Amniotic stem cell (primary cell): ENCODE data around the gene TMEM233.

ENCODE experiments used
- DNase-seq: peaks from one replicate; lab custom pipeline; 2025; lab: John Stamatoyannopoulos, UW

TMEM233 gene

GRCh38 chr12:119681728-119682638 is 88.4 kb downstream of the TMEM233 start:
- no peak for DNase-seq

- DNase-seq, result no peak
Observed at GRCh38 chr12:119682639-119683252, 89.2 kb downstream of the TMEM233 start.

DNA sequence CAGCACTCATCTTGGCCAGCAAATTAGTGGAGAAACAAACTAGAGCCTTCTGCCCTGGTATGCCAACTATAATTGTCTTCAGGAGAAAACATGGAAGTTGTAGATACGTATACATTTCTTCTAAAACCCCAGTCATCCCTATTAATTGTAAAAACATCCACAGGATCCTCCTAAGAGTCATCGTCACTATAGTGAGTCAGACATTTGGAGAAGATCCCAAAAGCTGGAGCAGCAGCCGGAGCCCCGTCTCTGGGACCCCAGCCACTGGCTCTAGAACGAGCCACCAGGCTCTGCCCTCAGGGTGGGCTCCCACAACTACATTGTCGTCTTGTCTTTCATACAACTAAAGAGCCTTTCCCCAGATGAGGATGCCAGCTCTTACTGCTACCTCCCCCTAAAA is 89.8 kb downstream of the TMEM233 start:
- no peak for DNase-seq

DNA sequence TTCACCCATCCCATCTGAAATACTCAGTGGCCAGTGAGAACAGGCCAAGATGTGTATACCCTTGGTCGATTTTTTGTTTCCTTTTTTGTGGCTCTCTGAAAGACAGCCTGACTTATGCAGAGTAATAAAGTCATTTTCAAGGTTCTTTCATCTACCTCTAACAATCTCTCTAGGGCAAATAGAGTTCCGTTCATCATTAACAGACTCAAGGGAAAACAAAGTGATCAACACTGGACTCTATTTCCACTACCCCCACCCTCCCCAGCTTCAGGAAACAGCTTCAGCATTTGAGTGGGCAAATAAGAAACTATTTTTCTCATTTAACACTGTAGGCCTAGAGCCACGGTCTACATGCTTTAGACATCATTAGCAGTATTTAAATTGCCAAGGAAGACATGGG is 90.2 kb downstream of the TMEM233 start:
- no peak for DNase-seq

DNA sequence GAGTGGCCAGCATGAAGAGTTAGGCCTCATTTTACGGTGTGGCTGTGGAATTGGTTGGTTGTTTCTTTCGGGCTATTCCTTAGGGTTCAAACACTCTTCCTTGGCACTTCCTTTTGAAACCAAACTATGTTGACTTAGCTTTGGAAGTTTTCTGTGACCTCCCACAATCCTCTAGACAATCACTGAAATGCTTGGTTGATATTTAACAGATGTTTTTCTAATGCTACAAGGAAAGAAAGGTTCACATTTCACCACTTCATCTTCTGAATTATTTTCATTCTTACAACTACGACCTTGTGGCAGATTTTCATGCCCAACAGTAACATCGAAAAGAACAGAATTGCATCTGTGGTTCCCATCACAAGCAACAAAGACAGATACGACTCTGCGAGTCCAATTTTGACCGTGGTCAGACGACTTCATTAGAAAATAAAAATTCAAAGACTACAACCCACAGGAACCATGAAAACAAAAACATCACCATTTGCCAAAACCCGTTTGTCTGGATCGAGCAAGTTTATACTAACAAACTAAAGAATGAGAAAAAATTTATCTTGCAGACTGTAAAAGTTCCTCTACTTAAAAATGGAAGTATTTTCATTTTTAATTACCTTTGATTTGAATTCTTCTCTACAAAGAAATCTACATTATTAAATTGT is 91.3 kb downstream of the TMEM233 start:
- DNase-seq, result no peak

GRCh38 chr12:119685375-119685774 is 91.8 kb downstream of the TMEM233 start:
- no peak for DNase-seq

DNA sequence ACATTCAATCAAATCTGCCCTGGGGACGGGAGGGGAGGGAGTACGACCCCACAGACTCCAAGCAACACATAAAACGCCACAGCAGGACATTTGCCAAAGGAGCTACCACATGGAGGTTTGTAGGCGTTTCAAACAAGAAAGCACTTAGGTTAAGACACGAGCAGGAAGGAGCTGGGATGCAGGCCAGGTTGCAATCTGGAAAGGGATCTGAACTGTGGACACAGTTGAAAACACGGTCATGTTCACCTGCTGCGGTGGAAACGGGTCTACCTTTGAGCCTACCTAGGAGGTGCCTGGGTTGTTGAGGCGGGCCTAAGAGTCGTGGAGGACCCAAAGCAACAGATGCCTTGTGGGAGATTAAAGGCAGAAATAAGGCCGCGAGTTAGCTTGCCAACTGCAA is 92.8 kb downstream of the TMEM233 start:
- DNase-seq, result no peak

DNA sequence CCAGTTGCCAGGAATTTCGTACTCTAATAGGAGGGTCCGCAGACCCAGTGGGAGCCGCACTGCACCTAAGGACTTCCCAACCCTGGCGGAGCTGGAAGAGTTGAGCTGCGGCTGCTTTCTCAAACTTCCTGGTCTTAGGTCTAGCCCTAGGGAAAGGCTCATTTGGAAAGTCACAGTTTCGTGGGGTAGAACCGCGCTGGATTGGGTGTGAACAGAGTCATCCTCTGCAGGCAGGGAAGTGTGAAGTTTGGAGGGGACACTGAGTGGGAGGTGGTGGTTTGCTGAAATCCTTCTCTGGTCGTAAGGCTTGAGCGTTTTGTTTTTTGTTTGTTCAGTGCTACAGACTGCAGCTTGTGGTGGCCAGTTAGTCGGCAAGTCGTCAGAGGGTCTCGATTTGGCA is 93.2 kb downstream of the TMEM233 start:
- no peak for DNase-seq

DNA sequence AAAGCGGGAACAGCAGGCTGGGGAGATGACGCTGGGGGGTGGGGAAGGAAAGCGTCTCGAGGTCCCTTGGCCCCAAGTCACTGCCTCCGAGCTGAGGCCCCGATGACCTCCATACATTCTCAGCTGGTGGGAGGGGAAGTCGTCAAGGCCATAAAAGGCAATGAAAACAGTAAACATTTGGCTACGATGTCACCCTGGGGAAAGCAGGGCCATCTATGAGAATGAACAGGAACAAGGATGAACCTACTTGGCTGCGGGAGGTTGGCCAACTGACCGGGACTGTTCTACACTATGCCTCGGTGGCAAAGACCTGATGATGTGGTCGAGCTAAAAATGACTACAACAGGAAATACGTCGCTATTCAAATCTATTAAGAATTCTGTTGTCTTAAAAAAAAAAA is 93.8 kb downstream of the TMEM233 start:
- no peak for DNase-seq

DNA sequence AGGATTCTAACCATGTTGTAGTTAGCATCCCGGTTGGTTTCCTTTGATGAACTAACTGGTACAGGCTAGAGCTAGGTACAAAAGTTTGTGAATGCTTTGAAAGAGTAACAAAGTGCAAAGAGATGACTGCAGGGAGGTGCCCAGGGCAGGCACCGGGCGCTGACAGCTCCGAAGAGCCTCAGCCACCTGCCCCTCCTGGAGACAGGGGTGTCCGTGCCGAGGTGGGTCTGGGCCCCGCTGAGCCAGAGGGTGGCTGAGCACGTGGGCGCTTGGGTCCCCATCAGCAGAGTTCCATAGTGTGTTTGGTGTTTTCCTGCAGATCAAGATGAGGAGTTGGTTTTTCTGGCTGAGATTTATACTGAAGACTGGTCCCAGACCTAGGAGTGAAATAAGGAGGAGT is 94.3 kb downstream of the TMEM233 start:
- DNase-seq, result no peak

DNA sequence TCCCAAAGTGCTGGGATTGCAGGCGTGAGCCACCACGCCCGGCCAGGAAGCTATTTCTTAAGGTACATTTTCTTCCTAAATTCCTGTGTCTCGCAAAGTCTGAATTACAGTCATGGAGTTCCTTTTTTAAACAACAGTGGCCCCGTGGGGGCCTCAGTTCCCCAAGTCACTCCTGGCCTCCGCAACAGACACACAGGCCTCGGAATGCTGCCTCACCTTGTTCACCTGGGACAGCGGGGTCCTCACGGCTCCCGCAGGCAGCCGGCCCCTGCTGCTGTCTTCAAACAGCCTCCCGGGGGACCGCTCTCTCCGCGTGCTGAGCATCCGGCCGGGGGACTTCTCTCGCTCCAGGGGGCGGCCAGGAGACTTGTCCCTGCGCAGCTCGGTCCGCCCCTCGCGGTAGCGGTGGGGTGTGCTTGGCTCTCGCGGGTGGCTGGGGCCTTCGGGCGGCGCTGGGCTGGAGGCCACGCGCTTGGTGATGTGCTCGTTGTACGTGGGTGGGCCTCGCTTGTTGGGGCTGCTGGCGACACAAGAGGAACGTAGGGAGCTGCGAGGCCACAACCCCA is 96.4 kb downstream of the TMEM233 start:
- DNase-seq, result no peak

DNA sequence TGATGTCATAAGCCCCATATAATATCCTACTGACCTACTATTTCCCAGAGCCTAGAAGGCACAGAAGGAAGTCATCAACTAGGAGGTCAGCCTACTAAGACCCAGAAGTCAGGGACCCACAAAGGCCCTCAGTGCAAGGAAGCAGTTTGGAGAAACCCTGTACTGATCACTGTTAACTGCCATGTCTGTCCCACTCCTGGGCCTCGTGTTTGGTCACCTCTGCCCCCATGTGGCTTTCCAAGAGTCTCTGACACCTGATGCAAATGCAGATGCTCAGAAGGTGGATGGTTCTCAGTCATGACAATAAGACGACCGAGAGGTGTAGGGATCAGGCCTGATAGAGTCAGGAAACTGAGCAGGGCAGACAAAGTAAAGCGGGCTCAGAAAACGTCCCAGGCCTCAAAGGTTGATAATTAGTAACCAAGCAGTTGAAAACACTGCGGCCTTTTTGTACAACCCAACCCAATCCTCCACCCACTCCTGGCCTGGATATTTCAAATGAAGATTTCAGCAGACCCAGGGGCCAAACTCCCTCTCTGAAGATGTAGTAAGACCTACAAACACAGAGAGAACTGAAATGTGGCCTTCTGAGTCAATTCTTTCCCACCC is 97.7 kb downstream of the TMEM233 start:
- DNase-seq, result no peak

DNA sequence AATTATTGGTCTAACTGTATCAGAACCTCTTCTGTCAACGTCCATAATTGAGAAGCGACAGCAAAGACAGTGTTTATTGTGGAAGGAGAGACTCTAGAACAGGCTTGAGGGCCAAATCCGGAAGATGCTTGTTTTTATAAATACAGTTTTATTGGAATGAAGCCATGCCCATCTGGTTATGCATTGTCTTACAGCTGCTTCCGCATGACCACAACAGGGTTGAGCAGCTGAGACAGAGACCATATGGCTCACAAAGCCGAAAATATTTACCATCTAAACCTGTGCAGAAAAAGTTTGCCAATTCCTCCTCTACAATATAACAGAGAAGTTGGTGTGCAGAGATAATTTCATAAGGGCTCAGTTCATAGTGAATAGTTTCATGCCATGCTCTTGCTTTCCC is 98.8 kb downstream of the TMEM233 start:
- DNase-seq, result no peak
